Activated naive CD8-positive, alpha-beta T cell treated with anti-CD3 and anti-CD28 coated beads, Interleukin-2, amount 50 U/mL, for 24 hours (primary cell): ENCODE results near the gene C6orf47.

ENCODE experiments used
- ATAC-seq: fragments of 150-1000 bp; cut with Tn5 transposase; one replicate; pipeline ENCODE4 v1.10.0; 2021
- DNase-seq: peaks from one replicate; pipeline ENCODE4 v3.0.0; 2021
- H3K27ac Mint-ChIP-seq: one replicate; pipeline ENCODE4 v1.8.0; 2021; ENCODE audit warnings: mild to moderate bottlenecking, mixed read lengths
- H3K27me3 Mint-ChIP-seq: one replicate; pipeline ENCODE4 v1.8.0; 2021; ENCODE audit warnings: mixed read lengths
- H3K36me3 Mint-ChIP-seq: one replicate; pipeline ENCODE4 v1.8.0; 2021; ENCODE audit warnings: low read depth, mixed read lengths
- H3K4me1 Mint-ChIP-seq: one replicate; pipeline ENCODE4 v1.8.0; 2021; ENCODE audit warnings: mixed read lengths
- H3K4me3 Mint-ChIP-seq: one replicate; pipeline ENCODE4 v1.8.0; 2021; ENCODE audit warnings: mild to moderate bottlenecking, moderate library complexity, mixed read lengths
- H3K9me3 Mint-ChIP-seq: one replicate; pipeline ENCODE4 v1.8.0; 2021; ENCODE audit warnings: mixed read lengths

Gene C6orf47

GRCh38 chr6:31658158-31658688 is 2.4 kb downstream of the C6orf47 start:
- Mint-ChIP-seq H3K4me1 (peaks cover 69% of the 10 kb centered on the region), H3K27me3 (no peaks in the 10 kb centered on the region), H3K36me3 (peaks cover 36% of the 10 kb centered on the region), H3K9me3 (no peaks in the 10 kb centered on the region), H3K27ac (peak overlapping the region; percentile 79), H3K4me3 (peak overlapping the region; percentile 93)
- DNase-seq (no peak), ATAC-seq (no peak)

GRCh38 chr6:31657406-31658157 is 3.0 kb downstream of the C6orf47 start:
- DNase-seq (no peak), ATAC-seq (no peak)
- Mint-ChIP-seq H3K27ac (peak overlapping the region; percentile 79), H3K9me3 (no peaks in the 10 kb centered on the region), H3K36me3 (peaks cover 32% of the 10 kb centered on the region), H3K27me3 (no peaks in the 10 kb centered on the region), H3K4me1 (peaks cover 69% of the 10 kb centered on the region), H3K4me3 (peak overlapping the region; percentile 93)

GRCh38 chr6:31655349-31656237 is 5.0 kb downstream of the C6orf47 start, which contains the start of gene APOM:
TSS of gene APOM (plus strand) at chr6:31655894. CDS start at chr6:31655967, 73 bp downstream.
- ATAC-seq (no peak), DNase-seq (no peak)
- Mint-ChIP-seq H3K36me3 (peaks cover 30% of the 10 kb centered on the region), H3K27me3 (no peaks in the 10 kb centered on the region), H3K4me3 (no peak within 1 kb of the TSS), H3K27ac (peak within 1 kb of the TSS; percentile 54), H3K9me3 (no peaks in the 10 kb centered on the region), H3K4me1 (peaks cover 72% of the 10 kb centered on the region)

GRCh38 chr6:31654574-31655348 is 5.8 kb downstream of the C6orf47 start:
- Mint-ChIP-seq H3K27ac (no peak overlapping the region), H3K9me3 (no peaks in the 10 kb centered on the region), H3K4me1 (peaks cover 75% of the 10 kb centered on the region), H3K36me3 (peaks cover 28% of the 10 kb centered on the region), H3K4me3 (no peak overlapping the region), H3K27me3 (no peaks in the 10 kb centered on the region)
- ATAC-seq (no peak), DNase-seq (no peak)

GRCh38 chr6:31652925-31653724 is 7.5 kb downstream of the C6orf47 start:
- H3K36me3 Mint-ChIP-seq, result peaks cover 34% of the 10 kb centered on the region
- no peaks in the 10 kb centered on the region for H3K27me3 Mint-ChIP-seq

GRCh38 chr6:31651602-31652191 is 8.9 kb downstream of the C6orf47 start:
- Mint-ChIP-seq H3K4me1 (peaks cover 51% of the 10 kb centered on the region), H3K27me3 (no peaks in the 10 kb centered on the region), H3K27ac (peak overlapping the region; percentile 100), H3K9me3 (no peaks in the 10 kb centered on the region), H3K4me3 (peak overlapping the region; percentile 91), H3K36me3 (peaks cover 35% of the 10 kb centered on the region)
- DNase-seq (no peak), ATAC-seq (peak; percentile 66)

More at GRCh38 chr6:31652925-31653724, 7.5 kb downstream of the C6orf47 start:
- peak overlapping the region; percentile 91 for H3K4me3 Mint-ChIP-seq
- peak overlapping the region; percentile 100 for H3K27ac Mint-ChIP-seq
- peak; percentile 60 for ATAC-seq
- H3K4me1 Mint-ChIP-seq, result peaks cover 63% of the 10 kb centered on the region
- H3K9me3 Mint-ChIP-seq, result no peaks in the 10 kb centered on the region
- DNase-seq, result peak; percentile 86

- Mint-ChIP-seq H3K4me3 (no peak overlapping the region), H3K4me1 (peaks cover 17% of the 10 kb centered on the region), H3K27me3 (no peaks in the 10 kb centered on the region), H3K9me3 (no peaks in the 10 kb centered on the region), H3K36me3 (peaks cover 40% of the 10 kb centered on the region), H3K27ac (no peak overlapping the region)
- DNase-seq, result no peak
- ATAC-seq, result no peak
Measured at GRCh38 chr6:31645325-31645724, 15.3 kb downstream of the C6orf47 start.

GRCh38 chr6:31643818-31644454 is 16.6 kb downstream of the C6orf47 start:
- Mint-ChIP-seq H3K27me3 (no peaks in the 10 kb centered on the region), H3K4me3 (no peak overlapping the region), H3K4me1 (peaks cover 18% of the 10 kb centered on the region), H3K27ac (no peak overlapping the region), H3K9me3 (no peaks in the 10 kb centered on the region), H3K36me3 (peaks cover 40% of the 10 kb centered on the region)
- DNase-seq, result no peak
- ATAC-seq, result no peak

- no peak overlapping the region for H3K4me3 Mint-ChIP-seq
- DNase-seq, result no peak
- H3K9me3 Mint-ChIP-seq, result no peaks in the 10 kb centered on the region
- peaks cover 22% of the 10 kb centered on the region for H3K4me1 Mint-ChIP-seq
- H3K27ac Mint-ChIP-seq, result no peak overlapping the region
- no peaks in the 10 kb centered on the region for H3K27me3 Mint-ChIP-seq
- peaks cover 40% of the 10 kb centered on the region for H3K36me3 Mint-ChIP-seq
- ATAC-seq, result no peak
Measured at GRCh38 chr6:31642798-31643570, 17.6 kb downstream of the C6orf47 start.

GRCh38 chr6:31641370-31641769 is 19.2 kb downstream of the C6orf47 start:
- Mint-ChIP-seq H3K27me3 (no peaks in the 10 kb centered on the region), H3K4me1 (peaks cover 22% of the 10 kb centered on the region), H3K36me3 (peaks cover 41% of the 10 kb centered on the region), H3K27ac (peak overlapping the region; percentile 25), H3K9me3 (no peaks in the 10 kb centered on the region), H3K4me3 (no peak overlapping the region)
- DNase-seq (no peak), ATAC-seq (no peak)

- H3K4me3 Mint-ChIP-seq, result no peak overlapping the region
- H3K27ac Mint-ChIP-seq, result peak overlapping the region; percentile 75
- ATAC-seq, result no peak
- H3K9me3 Mint-ChIP-seq, result no peaks in the 10 kb centered on the region
- no peaks in the 10 kb centered on the region for H3K27me3 Mint-ChIP-seq
- H3K4me1 Mint-ChIP-seq, result peaks cover 21% of the 10 kb centered on the region
- DNase-seq, result no peak
- H3K36me3 Mint-ChIP-seq, result peaks cover 42% of the 10 kb centered on the region
Measured at GRCh38 chr6:31640612-31641011, 20.0 kb downstream of the C6orf47 start.

- Mint-ChIP-seq H3K4me3 (no peak overlapping the region), H3K9me3 (no peaks in the 10 kb centered on the region), H3K27ac (peak overlapping the region; percentile 86)
Measured at GRCh38 chr6:31639449-31639861, 21.1 kb downstream of the C6orf47 start.

More at GRCh38 chr6:31639449-31639861, 21.1 kb downstream of the C6orf47 start:
- Mint-ChIP-seq H3K27me3 (no peaks in the 10 kb centered on the region), H3K36me3 (peaks cover 43% of the 10 kb centered on the region), H3K4me1 (peaks cover 18% of the 10 kb centered on the region)
- ATAC-seq, result peak; percentile 82
- peak; percentile 46 for DNase-seq
